GM18508 (cell line): ENCODE measurements around the gene TLX1.

ENCODE experiments used
- ATAC-seq: cut with Tn5 transposase; IDR thresholded peaks from one replicate; pipeline ENCODE4 v1.9.1; 2021; ENCODE audit warnings: moderate number of reproducible peaks; ENCODE audit not compliant: insufficient read depth, unreplicated experiment

TLX1 gene

GRCh38 chr10:101111547-101111946, 19.6 kb upstream of the TLX1 start:
- no peak for ATAC-seq

- ATAC-seq = no peak
Observed at GRCh38 chr10:101112799-101113594, 18.1 kb upstream of the TLX1 start.

GRCh38 chr10:101113890-101114403, 17.2 kb upstream of the TLX1 start:
- no peak for ATAC-seq

GRCh38 chr10:101114646-101115045, 16.5 kb upstream of the TLX1 start:
- ATAC-seq = no peak

GRCh38 chr10:101116754-101117153, 14.3 kb upstream of the TLX1 start:
- no peak for ATAC-seq

GRCh38 chr10:101118031-101118430, 13.1 kb upstream of the TLX1 start:
- ATAC-seq = no peak

GRCh38 chr10:101120520-101120883, 10.6 kb upstream of the TLX1 start:
- ATAC-seq = no peak

GRCh38 chr10:101120884-101121653, 10.0 kb upstream of the TLX1 start:
- no peak for ATAC-seq

GRCh38 chr10:101121654-101122031, 9.5 kb upstream of the TLX1 start:
- ATAC-seq = no peak

GRCh38 chr10:101122270-101123084, 8.6 kb upstream of the TLX1 start:
- no peak for ATAC-seq

- ATAC-seq = no peak
Observed at GRCh38 chr10:101123085-101123814, 7.8 kb upstream of the TLX1 start.

- no peak for ATAC-seq
Observed at GRCh38 chr10:101123815-101124617, 7.1 kb upstream of the TLX1 start.

GRCh38 chr10:101124933-101125332, 6.2 kb upstream of the TLX1 start:
- no peak for ATAC-seq

- ATAC-seq = no peak
Observed at GRCh38 chr10:101126684-101127628, 4.1 kb upstream of the TLX1 start.

- no peak for ATAC-seq
Observed at GRCh38 chr10:101130141-101130540, 959 bp upstream of the TLX1 start.

- no peak for ATAC-seq
Observed at GRCh38 chr10:101131962-101132635, 999 bp downstream of the TLX1 start.

- ATAC-seq = no peak
Observed at GRCh38 chr10:101132636-101133473, 1.8 kb downstream of the TLX1 start.
